ENCODE measurements around the gene PAX8.

PAX8 gene

GRCh38 chr2:113202305-113203216 is 76.2 kb downstream of the PAX8 start:
- TF ChIP-seq CTCF (IDR thresholded peaks at IDR 0.05; ENCODE audit: control insufficient read depth, extremely low read depth, insufficient read depth): no peak
- H3K4me3 ChIP-seq (ENCODE audit: low read depth, low read length): no peak overlapping the region
- DNase-seq (ENCODE audit: low read depth): no peak

DNA sequence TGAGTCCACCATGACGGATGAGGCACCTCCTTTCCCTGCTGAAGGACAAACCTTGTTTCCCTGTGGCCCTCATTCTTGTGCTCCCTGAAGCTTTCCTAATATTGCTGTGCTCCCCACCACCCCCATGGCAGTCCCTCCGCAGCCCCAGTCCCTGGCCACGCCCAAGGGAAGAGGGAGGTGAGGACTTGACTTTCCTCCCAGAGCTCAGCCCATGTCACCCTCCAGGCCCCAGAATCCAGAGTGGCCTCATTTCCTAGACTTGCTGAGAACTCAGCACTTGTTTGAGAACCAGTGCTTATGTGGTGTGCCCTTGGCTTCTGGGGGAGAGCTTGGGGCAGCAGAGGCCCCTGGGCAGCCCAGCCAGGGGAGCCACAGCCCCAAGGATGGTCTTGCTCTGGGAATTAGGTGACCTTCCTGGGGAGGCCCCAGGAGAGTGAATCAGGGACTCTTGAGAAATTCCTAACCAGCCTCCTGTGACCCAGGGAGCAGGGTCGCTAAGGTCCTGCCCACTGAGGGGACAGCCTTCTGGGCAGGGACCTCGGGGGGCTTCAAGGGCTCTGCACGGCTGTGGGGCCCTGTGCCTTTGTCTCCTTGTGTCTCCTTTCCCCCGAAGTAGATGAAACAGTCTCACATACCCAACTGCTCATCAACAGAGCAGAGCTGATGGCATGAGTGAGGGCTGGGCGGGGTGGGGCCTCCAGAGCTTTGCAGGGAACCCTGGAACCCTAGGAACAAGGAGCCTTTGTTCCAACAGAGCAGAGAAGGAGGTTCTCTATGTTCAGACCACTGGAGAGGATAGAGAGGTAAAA is 77.0 kb downstream of the PAX8 start:
- no peak for DNase-seq (ENCODE audit: low read depth)
- TF ChIP-seq CTCF (IDR thresholded peaks at IDR 0.05; ENCODE audit: control insufficient read depth, extremely low read depth, insufficient read depth): no peak
- no peak overlapping the region for H3K4me3 ChIP-seq (ENCODE audit: low read depth, low read length)

DNA sequence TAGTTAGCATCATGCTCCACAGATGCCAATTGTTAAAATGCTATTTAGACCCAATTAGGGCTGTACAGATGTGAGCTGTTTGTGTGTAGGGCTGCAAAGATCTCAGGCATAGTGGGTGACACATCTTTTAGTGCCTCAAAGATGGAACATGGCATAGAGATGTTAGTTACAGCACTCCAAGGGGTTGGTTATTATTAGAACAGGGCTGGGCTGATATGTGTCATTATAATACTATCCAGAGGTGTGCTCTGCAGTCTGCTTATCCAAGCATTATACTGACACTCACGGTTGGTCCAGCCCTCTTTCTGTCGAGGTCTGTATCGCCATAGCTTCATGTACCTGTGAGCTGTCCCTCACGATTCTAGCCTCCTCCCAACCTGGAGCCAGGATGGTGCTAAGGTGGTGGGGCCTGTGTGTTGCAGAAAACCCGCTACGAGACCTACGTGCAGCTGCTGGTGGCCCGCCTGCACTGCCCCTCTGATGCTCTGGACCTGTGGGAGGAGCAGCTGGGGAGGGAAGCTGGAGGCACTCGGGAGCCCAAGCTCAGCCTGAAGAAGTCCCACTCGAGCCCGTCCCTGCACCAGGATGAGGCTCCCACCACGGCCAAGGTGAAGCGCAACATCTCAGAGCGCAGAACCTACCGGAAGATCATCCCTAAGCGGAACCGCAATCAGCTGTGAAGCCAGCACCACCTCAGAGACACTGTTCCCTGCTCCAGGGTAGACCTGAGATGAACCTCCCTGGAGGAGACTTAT is 77.8 kb downstream of the PAX8 start:
- TF ChIP-seq CTCF (IDR thresholded peaks at IDR 0.05; ENCODE audit: control insufficient read depth, extremely low read depth, insufficient read depth): no peak
- H3K4me3 ChIP-seq (ENCODE audit: low read depth, low read length): no peak overlapping the region
- no peak for DNase-seq (ENCODE audit: low read depth)

- TF ChIP-seq CTCF (IDR thresholded peaks at IDR 0.05; ENCODE audit: control insufficient read depth, extremely low read depth, insufficient read depth): no peak
- DNase-seq (ENCODE audit: low read depth): no peak
- no peak overlapping the region for H3K4me3 ChIP-seq (ENCODE audit: low read depth, low read length)
Observed at GRCh38 chr2:113200236-113200635, 78.5 kb downstream of the PAX8 start.

- H3K4me3 ChIP-seq (ENCODE audit: low read depth, low read length): peak overlapping the region; percentile 33
- TF ChIP-seq CTCF (IDR thresholded peaks at IDR 0.05; ENCODE audit: control insufficient read depth, extremely low read depth, insufficient read depth): peak; percentile 93
- DNase-seq (ENCODE audit: low read depth): no peak
Observed at GRCh38 chr2:113198790-113199612, 79.7 kb downstream of the PAX8 start.

Measured in LNCaP clone FGC (cell line).